Left lung (tissue), 10 donors: ENCODE results near the gene NISCH. TPM values are rescaled to one million over a fixed set of nuclear protein-coding genes. Genes with fewer than 3 reads are reported as not detected.

Experiments used
- ATAC-seq: fragments of 200-7000 bp; cut with Tn5 transposase; one replicate; pipeline ENCODE4 v1.9.1; 2020; ENCODE audit warnings: moderate library complexity
- DNase-seq, 4 donors: peaks; one replicate each; pipeline ENCODE4 v3.0.0-alpha.2; 2013 to 2020
- H3K27ac ChIP-seq, 2 donors: fragments of 200-600 bp; sonication (generic) in 1 of 2; one replicate each; pipeline versions ENCODE4 v1.5.0 to v1.8.0; 2020 to 2021
- H3K27me3 ChIP-seq, 2 donors: fragments of 200-600 bp; sonication (generic) in 1 of 2; one replicate each; pipeline versions ENCODE4 v1.5.0 to v1.8.0; 2020 to 2021
- H3K36me3 ChIP-seq, 2 donors: fragments of 200-600 bp; sonication (generic) in 1 of 2; one replicate each; pipeline versions ENCODE4 v1.5.0 to v1.8.0; 2020 to 2021
- H3K4me1 ChIP-seq, 2 donors: fragments of 200-600 bp; one replicate each; pipeline ENCODE4 v1.8.0; 2021
- H3K4me3 ChIP-seq, 2 donors: fragments of 200-600 bp; sonication (generic) in 1 of 2; one replicate each; pipeline versions ENCODE4 v1.5.0 to v1.8.0; 2020 to 2021; ENCODE audit warnings: mild to moderate bottlenecking in 1 of 2
- H3K9me3 ChIP-seq, 2 donors: fragments of 200-600 bp; sonication (generic) in 1 of 2; one replicate each; pipeline versions ENCODE4 v1.5.0 to v1.8.0; 2020 to 2021
- CTCF ChIP-seq, 2 donors: fragments of 200-600 bp; sonication (generic) in 1 of 2; IDR thresholded peaks; one replicate each; pipeline versions ENCODE4 v1.5.0 to v1.8.0; 2021; ENCODE audit warnings: antibody characterized with exemption in 2 of 2
- intact Hi-C, 2 donors: fragments of 100-400 bp; cut with DNase I; formaldehyde crosslinking; loops; one replicate each; pipeline versions ENCODE4 v1.11.2 to v1.14.2; 2022
- polyA plus RNA-seq, 6 donors: library from polyadenylated mRNA; unstranded; fragments of 120-200 nt; gene quantifications; one replicate each; pipeline ENCODE4 v1.2.1, GENCODE V29; 2013; ENCODE audit not compliant: insufficient read length in 6 of 6
- total RNA-seq, 2 donors: library from RNA; stranded (reverse); fragmentation: NEBNext Ultra II Directional; extraction: Animal tissue kit (Norgen Biotek cat#: 25700); gene quantifications; one replicate each; pipeline ENCODE4 v1.2.1, GENCODE V29; 2021
- donor health status: DM: no; HTN: yes; CAD: no.
- donor health status: DM: no; HTN: no; CAD: no.

Gene NISCH
- total and polyA plus RNA-seq, 8 donors: 72.6 to 178 (median 140) TPM

GRCh38 chr3:52506266-52506966 lies 51.0 kb downstream of the NISCH start:
- DNase-seq: no peak
- TF ChIP-seq CTCF (IDR thresholded peaks at IDR 0.05): no peak
- Histone ChIP-seq H3K27me3 (no peaks in the 10 kb centered on the region), H3K36me3 (peaks cover 0 to 93% of the 10 kb centered on the region in 2 donors), H3K4me1 (no peaks in the 10 kb centered on the region), H3K27ac (no peak overlapping the region), H3K4me3 (no peak overlapping the region), H3K9me3 (no peaks in the 10 kb centered on the region)
- intact Hi-C loops: no loop called here
- no peak for ATAC-seq

GRCh38 chr3:52507359-52507758 lies 52.0 kb downstream of the NISCH start:
- Histone ChIP-seq H3K4me3 (no peak overlapping the region), H3K4me1 (no peaks in the 10 kb centered on the region), H3K27ac (no peak overlapping the region), H3K36me3 (peaks cover 0 to 95% of the 10 kb centered on the region in 2 donors), H3K27me3 (no peaks in the 10 kb centered on the region), H3K9me3 (no peaks in the 10 kb centered on the region)
- intact Hi-C loops: no loop called here
- DNase-seq: no peak
- peak; percentile 53 for ATAC-seq
- no peak for TF ChIP-seq CTCF (IDR thresholded peaks at IDR 0.05)

- ATAC-seq: no peak
- intact Hi-C loops: no loop called here
Measured at GRCh38 chr3:52509753-52510328, 54.4 kb downstream of the NISCH start.

GRCh38 chr3:52511509-52511908 lies 56.1 kb downstream of the NISCH start:
- H3K27me3 ChIP-seq: no peaks in the 10 kb centered on the region
- TF ChIP-seq CTCF (IDR thresholded peaks at IDR 0.05): no peak
- no peak for DNase-seq
- ATAC-seq: no peak
- no peaks in the 10 kb centered on the region for H3K9me3 ChIP-seq
- intact Hi-C loops: no loop called here
- no peak overlapping the region for H3K4me3 ChIP-seq
- H3K27ac ChIP-seq: no peak overlapping the region
- H3K4me1 ChIP-seq: no peaks in the 10 kb centered on the region
- H3K36me3 ChIP-seq: peaks cover 0 to 97% of the 10 kb centered on the region in 2 donors

More at GRCh38 chr3:52509753-52510328, 54.4 kb downstream of the NISCH start:
- Histone ChIP-seq H3K27me3 (no peaks in the 10 kb centered on the region), H3K4me3 (no peak overlapping the region), H3K27ac (no peak overlapping the region), H3K9me3 (no peaks in the 10 kb centered on the region), H3K4me1 (no peaks in the 10 kb centered on the region), H3K36me3 (peaks cover 0 to 97% of the 10 kb centered on the region in 2 donors)
- no peak for TF ChIP-seq CTCF (IDR thresholded peaks at IDR 0.05)
- no peak for DNase-seq

GRCh38 chr3:52512105-52512504 lies 56.7 kb downstream of the NISCH start:
- intact Hi-C loops: no loop called here
- Histone ChIP-seq H3K9me3 (no peaks in the 10 kb centered on the region), H3K4me3 (no peak overlapping the region), H3K27ac (no peak overlapping the region), H3K36me3 (peaks cover 0 to 97% of the 10 kb centered on the region in 2 donors), H3K4me1 (no peaks in the 10 kb centered on the region), H3K27me3 (no peaks in the 10 kb centered on the region)
- TF ChIP-seq CTCF (IDR thresholded peaks at IDR 0.05): no peak
- DNase-seq (no peak), ATAC-seq (no peak)
